Left renal cortex interstitium (tissue), 4 donors: ENCODE data around the gene DNAAF1. TPM values are rescaled to one million over a fixed set of nuclear protein-coding genes. Genes with fewer than 3 reads are reported as not detected.
"Not testable (repeated sequence)": the region's sequence is repeated elsewhere in the genome, so short reads cannot be mapped to it uniquely, and the experiment has no call there.

Source experiments
- DNase-seq, 4 donors: peaks; one replicate each; pipeline ENCODE4 v3.0.0-alpha.2; 2013; ENCODE audit warnings: low read depth in 4 of 4, low spot score in 2 of 4, missing footprints in 1 of 4
- polyA plus RNA-seq, 4 donors: library from polyadenylated mRNA; unstranded; fragments of 120-200 nt; gene quantifications; one replicate each; pipeline ENCODE4 v1.2.1, GENCODE V29; 2013; ENCODE audit not compliant: insufficient read length in 4 of 4

DNAAF1 gene
- polyA plus RNA-seq = 1 to 10 TPM; 2.7 to 9.0 (median 5.2) TPM

- peak; percentile 72 to 87 (median 79) for DNase-seq
Observed at GRCh38 chr16:84144859-84145639, at the start of gene DNAAF1, which contains the start of gene HSDL1. Gene DNAAF1, plus strand, starts transcription at chr16:84145308. Its CDS starts 133 bp downstream, at chr16:84145441. Gene HSDL1, minus strand, starts transcription at chr16:84145177. Its CDS starts 13,856 bp downstream, at chr16:84131321.

- no peak for DNase-seq
Observed at GRCh38 chr16:84095466-84095865, 49.6 kb upstream of the DNAAF1 start.

DNA sequence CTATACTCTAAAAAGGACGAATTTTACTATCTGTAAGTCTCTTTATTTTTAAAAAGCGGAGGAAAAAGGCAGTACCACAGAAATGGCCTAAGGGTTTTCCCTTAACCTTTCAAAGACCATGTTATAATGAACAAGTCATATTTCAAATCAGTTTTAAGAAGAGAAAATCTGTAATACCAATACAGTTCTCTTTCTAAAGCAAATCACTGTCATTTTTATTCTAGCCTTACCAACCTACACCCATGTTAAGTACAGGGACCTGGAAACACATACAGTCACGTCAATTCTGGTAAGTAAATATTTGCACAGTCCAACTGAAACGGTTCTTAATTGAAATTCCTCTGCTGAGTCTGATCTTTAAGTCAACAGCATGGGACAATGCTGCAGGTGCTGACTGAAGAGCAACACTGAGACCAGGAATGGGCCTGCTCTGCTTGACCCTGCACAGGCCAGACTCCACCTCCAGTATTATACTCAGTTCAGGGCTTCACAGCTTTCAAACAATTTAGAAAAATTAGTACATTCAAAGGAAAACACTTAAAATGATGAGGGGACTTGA, 48.6 kb upstream of the DNAAF1 start:
- DNase-seq = no peak

GRCh38 chr16:84098939-84099338, 46.2 kb upstream of the DNAAF1 start:
- DNase-seq = no peak

- DNase-seq = no peak
Observed at GRCh38 chr16:84103678-84104077, 41.4 kb upstream of the DNAAF1 start.

DNA sequence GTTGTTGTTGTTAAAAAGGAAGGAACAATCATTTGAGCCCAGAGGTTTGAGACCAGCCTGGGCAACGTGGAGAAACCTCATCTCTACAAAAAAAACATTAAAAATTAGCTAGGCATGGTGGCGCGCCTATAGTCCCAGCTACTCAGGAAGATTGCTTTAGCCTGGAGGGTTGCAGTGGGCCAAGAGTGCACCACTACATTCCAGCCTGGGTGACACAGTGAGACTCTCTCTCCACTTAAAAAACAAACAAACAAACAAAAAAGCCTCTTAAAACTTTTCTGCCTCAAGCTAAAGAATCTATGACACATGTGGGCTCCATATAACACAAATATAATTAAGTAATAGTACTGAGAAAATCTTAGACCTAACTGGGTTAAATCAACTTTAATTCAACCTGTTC, 40.9 kb upstream of the DNAAF1 start:
- no peak for DNase-seq

DNA sequence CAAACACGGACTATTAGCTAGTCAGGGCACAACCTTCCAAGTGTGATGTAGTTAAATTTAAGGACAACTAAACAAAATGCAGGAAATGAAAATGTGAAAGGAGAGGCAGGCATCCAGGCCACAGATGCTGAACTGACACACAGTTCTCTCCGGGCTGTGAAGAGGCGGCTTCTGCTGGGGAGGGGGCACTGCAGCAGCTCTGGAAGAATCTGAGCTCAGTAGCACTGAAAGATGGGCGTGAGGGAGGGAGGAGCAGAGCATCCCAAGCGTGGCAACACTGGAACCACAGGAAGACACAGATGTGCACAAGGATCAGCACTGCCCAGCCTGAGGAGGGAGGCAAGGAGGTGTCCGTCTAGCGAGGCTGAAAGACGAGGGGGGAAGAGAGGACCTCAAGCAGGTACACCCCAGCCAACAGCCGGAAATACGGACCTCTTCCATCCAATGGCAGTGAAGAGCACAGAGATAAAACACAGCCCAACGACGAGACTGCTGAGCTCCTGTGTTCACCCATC, 39.8 kb upstream of the DNAAF1 start:
- DNase-seq = no peak

DNA sequence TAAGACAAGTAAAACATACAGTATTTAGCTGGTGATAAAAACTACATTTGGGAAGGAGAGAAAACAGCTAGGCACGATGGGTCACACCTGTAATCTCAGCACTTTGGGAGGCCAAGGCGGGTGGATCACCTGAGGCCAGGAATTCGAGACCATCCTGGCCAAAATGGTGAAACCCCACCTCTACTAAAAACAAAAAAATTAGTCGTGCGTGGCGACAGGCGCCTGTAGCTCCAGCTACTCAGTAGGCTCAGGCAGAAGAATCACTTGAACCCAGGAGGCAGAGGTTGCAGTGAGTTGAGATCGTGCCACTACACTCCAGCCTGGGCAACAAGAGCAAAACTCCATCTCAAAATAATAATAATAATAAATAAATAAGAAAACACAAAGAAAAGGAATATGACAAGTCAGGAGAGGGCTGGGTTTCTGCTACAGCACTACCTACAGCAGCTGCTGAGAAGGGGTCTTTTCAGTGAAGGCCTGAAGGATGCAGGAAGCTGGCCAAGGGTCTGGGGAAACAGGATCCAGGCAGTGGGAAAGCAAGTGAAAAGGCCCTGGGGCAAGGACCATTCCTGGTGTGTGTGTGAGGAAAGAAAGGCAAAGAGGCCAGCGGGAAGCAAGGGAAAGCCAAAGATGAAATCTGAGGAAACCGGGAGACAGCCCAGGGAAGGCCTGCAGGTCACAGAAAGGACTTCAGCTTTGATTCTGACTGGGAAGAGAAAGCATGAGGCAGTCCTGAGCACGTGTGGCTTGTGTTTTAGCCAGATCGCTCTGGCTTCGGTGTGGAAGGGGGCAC, 39.0 kb upstream of the DNAAF1 start:
- DNase-seq = no peak

DNA sequence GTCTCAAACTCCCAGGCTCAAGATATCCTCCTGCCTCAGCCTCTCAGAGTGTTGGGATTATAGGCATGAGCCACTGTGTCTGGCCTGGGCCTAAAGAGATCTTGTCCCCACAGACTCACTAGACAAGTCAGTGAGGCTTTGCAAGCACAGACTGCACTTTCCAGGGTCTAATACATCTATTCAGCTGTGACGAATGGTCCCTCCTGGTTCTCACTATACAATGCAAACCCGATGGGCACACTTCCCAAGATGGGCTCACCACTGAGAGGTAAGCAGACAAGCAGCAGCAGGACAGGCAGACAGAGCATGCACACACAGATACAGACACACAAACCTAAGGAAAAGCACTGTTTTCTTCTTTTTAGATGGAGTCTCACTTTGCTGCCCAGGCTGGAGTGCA, 37.2 kb upstream of the DNAAF1 start:
- no peak for DNase-seq

DNA sequence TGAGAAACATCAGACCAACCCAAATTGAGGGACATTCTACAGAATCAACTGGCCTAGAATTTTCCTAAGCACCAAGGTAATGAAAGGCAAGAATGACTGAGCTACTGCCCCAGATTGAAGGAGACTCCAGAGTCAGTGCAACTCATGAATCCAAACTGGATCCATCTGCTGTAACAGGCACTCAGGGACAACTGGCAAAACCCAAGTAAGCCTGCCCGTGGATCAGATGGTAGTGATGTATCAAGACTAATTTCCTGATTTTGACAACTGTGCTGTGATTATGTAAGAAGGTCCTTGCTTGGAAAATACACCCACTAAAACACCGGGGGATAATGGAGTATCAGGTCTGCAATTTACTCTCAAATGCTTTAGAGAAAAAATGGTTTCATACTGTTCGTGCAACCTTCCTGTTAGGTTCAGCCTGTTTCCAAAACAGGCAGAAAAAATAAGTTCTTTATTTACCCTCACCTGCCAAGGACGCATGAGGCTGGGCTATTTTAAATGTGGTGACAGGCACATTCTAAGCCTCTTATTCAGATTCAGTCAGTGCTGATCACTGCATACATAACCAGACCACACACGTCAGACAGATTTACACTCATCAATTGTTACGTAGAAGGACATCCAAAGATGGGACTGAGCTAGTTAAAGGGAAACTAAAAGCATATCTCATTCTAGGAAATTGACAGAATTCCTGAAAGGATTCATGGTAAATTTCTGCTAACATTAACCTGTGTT, 35.3 kb upstream of the DNAAF1 start:
- no peak for DNase-seq

- no peak for DNase-seq
Observed at GRCh38 chr16:84110527-84110926, 34.6 kb upstream of the DNAAF1 start.

DNA sequence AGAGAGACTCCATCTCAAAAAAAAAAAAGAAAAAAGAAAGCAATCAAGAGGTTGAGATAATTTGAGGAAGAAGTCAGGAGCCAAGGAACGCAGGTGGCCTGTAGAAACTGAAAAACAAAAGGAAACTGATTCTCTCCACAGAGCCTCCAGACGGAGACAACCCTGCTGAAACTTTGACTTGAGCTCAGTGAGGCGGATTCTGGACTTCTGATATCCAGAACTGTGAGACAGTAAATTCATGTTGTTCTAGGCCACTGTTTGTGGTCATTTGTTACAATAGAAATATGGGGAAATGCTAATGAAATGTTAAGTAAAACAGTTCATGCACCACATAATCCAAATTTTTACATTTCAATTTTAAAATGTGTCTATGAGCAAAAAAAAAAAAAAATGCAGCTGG, 33.6 kb upstream of the DNAAF1 start:
- DNase-seq = no peak

GRCh38 chr16:84111949-84112348, 33.2 kb upstream of the DNAAF1 start:
- not testable (repeated sequence) for DNase-seq

- DNase-seq = no peak
Observed at GRCh38 chr16:84115919-84116719, 29.0 kb upstream of the DNAAF1 start.

DNA sequence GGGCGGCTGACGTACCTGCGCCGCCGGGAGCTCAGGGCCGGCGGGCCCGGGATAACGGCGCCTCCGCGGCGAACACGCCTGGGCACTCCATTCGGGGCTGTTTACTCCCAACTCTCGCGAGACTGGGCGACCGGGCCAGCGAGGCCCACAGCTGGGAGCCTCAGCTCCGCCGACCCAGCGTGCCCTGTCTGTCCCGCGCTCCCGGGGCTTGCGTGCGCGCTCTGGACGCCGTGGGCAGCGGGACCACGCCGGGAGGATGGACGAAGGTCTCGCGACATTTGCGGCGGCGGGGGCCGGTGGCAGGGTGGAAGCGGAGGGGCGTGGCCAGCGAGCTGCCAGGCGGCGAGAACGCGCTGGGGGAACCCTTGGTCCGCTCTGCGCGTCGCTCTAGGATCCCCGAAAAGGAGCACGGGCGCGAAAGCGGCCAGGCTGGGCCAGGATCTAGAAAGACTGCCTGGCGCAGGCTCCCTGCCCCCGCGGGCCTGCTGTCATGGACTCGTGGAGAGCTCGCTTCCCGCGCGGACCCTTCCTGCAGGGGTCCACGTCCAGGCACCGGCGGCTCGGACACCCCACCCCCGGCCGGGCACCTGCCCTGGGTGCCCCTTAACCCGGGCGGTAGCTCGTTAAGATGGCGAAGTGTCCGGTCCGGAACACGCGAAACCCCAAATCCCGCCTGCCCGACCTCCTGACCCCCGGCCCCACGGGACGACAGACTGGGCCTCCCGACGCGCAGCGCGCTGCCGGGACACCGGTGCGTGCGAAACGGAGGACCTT, 28.2 kb upstream of the DNAAF1 start, which contains the start of gene MBTPS1:
Gene MBTPS1, minus strand, starts transcription at position 223 of the 774 bp plus-strand sequence. CDS start 15,159 bp downstream, outside the sequence.
- peak; percentile 87 to 96 (median 94) for DNase-seq

GRCh38 chr16:84117494-84117843, 27.6 kb upstream of the DNAAF1 start:
- DNase-seq = peak in 3 of 4 donors; percentile 29 to 32 (median 30)

DNA sequence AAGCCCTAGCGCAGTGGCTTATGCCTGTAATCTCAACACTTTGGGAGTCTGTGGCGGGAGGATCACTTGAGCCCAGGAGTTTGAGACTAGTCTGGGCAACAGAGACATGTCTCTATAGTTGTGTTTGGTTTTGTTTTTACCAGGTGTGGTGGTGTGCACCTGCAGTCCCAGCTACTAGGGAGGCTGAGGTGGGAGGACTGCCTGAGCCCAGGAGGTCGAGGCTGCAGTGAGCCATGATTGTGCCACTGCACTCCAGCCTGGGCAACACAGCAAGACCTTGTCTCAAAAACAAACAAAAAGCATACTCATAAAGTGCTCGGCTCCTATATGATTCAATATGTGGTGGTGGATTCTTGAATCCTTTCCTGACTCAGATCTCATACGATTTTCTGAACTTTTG, 26.8 kb upstream of the DNAAF1 start:
- not testable (repeated sequence) for DNase-seq

GRCh38 chr16:84119368-84119767, 25.7 kb upstream of the DNAAF1 start:
- DNase-seq = no peak

GRCh38 chr16:84120023-84120422, 25.1 kb upstream of the DNAAF1 start:
- DNase-seq = no peak
